Jurkat, Clone E6-1 (cell line): ENCODE data around the gene DDN.

Experiments
- DNase-seq: peaks from one replicate; pipeline ENCODE4 v3.0.0-alpha.2; 2011; ENCODE audit warnings: low read depth, low spot score
- H3K4me3 ChIP-seq: 2 replicates; pipeline ENCODE4 v1.5.1; 2011; ENCODE audit warnings: mild to moderate bottlenecking, low read length, control low read depth, moderate library complexity

DDN gene

DNA sequence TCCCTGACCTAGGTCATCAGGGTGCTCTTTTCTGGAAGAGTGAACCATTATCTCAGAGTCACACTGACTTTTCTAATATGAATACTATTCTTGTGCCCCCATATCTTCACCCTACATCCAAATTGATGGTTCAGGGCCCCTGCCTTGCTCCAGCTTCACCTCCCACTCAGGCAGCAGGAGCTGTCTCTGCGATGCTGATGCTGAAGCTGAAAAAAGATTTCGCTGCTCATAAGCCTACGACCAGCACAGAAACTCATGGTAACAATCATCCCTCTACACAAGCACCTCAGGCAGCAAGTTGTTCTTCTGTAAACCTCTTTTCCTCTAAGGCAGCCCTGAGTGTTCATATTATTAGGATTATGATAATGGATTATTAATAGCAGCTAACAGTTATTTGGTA lies 45.1 kb downstream of the DDN start:
- no peak overlapping the region for H3K4me3 ChIP-seq
- DNase-seq = no peak

- no peak overlapping the region for H3K4me3 ChIP-seq
- no peak for DNase-seq
Measured at GRCh38 chr12:48952691-48953090, 46.5 kb downstream of the DDN start.

GRCh38 chr12:48947727-48948126 lies 51.4 kb downstream of the DDN start:
- DNase-seq = no peak
- no peak overlapping the region for H3K4me3 ChIP-seq

GRCh38 chr12:48946943-48947342 lies 52.2 kb downstream of the DDN start:
- DNase-seq = no peak
- no peak overlapping the region for H3K4me3 ChIP-seq

DNA sequence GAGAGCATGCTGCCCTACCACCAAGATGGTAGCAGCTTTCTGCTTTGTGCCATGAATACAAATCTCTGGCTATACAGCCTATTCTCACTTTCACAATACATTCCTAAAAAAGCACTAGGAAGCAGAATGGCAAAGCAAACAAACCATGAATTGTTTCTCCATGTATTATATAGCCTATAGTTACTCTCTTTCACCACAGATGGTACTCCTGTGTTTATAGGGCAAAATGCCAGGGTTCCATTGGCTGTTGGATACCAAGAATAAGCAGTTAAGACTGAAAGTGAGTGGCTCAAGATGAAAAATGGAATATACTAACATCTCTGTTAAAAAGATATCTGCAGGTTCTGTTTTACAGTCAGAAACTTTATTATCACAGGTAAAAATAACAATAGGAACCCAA lies 53.0 kb downstream of the DDN start:
- H3K4me3 ChIP-seq = no peak overlapping the region
- no peak for DNase-seq
